Fibroblast of the aortic adventitia (primary cell): ENCODE results near the gene POP5. TPM values are rescaled to one million over a fixed set of nuclear protein-coding genes. Genes with fewer than 3 reads are reported as not detected.

Experiments
- DNase-seq: peaks from one replicate; pipeline ENCODE4 v3.0.0-alpha.2; 2010; ENCODE audit warnings: low read depth
- H3K4me3 ChIP-seq: 2 replicates; pipeline ENCODE4 v1.5.1; 2011; ENCODE audit warnings: low read depth, mild to moderate bottlenecking, control low read depth, low read length, moderate library complexity
- total RNA-seq: library from RNA; depleted of rRNA; stranded (reverse); fragments of >200 nt; gene quantifications from 2 replicates; pipeline ENCODE4 v1.2.3, GENCODE V29; 2012; ENCODE audit warnings: low replicate concordance
- TF ChIP-seq, protein P1 (sequence below): IDR thresholded peaks from 2 replicates; pipeline ENCODE4 v1.5.1; 2011; ENCODE audit warnings: mild to moderate bottlenecking, low read length, control low read depth, inconsistent platforms; ENCODE audit not compliant: insufficient read depth

Gene POP5
- total RNA-seq, 1 donor, result 31.3 TPM

DNA sequence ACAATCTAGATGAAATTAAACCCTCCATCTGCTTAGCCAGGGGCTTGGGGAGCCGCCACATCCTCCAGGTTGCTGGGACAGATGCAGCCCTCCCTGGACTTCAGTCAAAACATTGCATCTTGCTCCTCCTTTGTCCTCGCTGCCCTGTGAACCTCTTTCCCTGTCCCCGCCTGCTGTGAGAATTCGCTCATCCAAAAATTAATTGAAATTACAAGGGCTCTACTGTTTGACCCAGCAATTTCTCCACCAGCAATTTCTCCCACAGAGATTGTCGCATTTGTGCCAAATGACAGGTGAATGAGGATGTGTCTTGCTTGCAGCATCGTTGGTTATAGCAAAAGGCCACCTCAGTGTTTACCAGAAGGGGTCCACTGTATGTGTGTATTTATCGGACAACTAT lies 5.0 kb upstream of the POP5 start:
- H3K4me3 ChIP-seq, result no peak overlapping the region
- TF ChIP-seq, protein P1, sequence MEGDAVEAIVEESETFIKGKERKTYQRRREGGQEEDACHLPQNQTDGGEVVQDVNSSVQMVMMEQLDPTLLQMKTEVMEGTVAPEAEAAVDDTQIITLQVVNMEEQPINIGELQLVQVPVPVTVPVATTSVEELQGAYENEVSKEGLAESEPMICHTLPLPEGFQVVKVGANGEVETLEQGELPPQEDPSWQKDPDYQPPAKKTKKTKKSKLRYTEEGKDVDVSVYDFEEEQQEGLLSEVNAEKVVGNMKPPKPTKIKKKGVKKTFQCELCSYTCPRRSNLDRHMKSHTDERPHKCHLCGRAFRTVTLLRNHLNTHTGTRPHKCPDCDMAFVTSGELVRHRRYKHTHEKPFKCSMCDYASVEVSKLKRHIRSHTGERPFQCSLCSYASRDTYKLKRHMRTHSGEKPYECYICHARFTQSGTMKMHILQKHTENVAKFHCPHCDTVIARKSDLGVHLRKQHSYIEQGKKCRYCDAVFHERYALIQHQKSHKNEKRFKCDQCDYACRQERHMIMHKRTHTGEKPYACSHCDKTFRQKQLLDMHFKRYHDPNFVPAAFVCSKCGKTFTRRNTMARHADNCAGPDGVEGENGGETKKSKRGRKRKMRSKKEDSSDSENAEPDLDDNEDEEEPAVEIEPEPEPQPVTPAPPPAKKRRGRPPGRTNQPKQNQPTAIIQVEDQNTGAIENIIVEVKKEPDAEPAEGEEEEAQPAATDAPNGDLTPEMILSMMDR, result no peak
- no peak for DNase-seq

DNA sequence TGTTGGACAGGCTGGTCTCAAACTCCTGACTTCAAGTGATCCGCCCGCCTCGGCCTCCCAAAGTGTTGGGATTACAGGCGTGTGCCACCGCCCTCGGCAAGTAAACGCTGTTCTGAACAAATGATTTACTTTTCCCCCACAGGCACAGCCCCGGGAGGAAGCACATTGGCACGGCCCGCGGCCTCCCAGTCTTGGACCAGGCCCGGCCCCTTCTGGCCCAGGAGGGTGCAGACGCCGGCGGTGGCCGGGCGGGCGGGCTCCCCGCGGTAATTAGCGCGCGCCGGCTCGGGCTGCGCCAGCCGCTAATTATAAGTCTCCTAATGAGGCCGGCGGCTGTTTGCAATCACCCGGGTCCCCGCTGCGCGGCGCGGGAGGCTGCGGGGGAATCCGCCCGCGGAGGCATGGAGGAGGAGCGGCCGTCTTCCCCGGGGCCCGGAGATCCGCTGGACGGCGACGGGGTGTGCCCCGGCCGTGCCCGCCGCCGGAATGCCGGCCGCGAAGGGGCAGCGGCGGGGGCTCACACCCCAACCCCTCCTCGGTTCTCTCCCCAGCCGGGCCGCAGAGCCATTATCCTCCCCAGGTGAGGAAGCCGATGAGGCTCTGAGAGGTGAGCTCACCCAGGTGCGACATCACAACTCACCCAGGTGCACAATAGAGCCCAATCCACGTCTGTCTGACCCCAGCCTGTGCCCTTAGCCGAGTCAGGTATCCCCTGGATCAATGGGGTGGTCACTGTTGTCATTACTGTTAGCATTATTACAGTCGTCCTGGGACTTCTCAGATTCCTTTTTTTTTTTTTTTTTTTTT lies 3.3 kb upstream of the POP5 start:
- TF ChIP-seq, protein P1, result peak; percentile 41
- H3K4me3 ChIP-seq, result peak overlapping the region; percentile 44
- DNase-seq, result peak; percentile 16

DNA sequence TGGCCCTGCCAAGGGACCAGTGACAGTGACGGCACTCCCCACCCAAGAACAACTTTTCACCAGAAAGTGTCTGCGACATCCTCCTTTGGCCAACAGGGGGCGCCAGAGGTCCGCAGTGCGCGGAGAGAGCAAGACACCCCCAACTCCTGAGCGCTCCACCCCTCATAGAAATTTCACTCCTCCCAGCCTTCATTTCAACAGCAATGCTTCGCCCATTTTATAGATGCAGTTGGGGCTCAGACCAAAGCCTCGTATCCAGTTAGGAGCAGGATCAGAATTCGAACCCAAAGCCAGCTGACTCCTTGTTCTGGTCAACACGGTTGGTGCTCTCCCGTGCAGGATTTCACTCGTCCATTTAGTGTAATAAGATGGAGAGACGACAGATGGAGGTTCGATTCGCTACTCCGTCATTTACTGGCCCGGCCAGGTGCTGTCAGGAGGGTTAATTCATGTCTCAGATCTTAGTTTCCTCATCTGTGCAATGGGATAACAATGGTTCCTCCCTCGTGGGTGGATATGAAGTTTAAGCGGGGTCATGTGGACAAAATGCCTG lies 2.4 kb upstream of the POP5 start:
- DNase-seq, result peak; percentile 74
- TF ChIP-seq, protein P1, result peak; percentile 94
- H3K4me3 ChIP-seq, result no peak overlapping the region

DNA sequence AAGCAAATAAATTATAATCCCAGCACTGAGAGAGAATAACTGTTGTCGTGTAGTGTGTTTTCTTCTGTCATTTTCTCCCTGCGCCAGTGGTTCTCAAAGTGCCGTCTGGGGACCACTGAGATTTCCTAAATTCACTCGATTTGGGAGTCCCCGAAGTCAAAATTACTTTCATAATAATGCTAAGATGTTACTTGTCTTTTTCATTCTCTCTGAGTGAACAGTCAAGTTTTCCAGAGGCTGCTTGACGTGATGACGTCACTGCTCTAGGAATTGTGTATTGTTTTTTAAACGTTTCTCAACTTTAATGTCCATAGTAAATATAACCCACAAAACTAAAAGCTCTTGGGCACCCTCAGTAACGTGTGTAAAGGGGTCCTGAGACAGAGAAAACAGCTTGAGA lies 796 bp upstream of the POP5 start:
- peak; percentile 17 for DNase-seq
- TF ChIP-seq, protein P1, result no peak
- peak overlapping the region; percentile 97 for H3K4me3 ChIP-seq

DNA sequence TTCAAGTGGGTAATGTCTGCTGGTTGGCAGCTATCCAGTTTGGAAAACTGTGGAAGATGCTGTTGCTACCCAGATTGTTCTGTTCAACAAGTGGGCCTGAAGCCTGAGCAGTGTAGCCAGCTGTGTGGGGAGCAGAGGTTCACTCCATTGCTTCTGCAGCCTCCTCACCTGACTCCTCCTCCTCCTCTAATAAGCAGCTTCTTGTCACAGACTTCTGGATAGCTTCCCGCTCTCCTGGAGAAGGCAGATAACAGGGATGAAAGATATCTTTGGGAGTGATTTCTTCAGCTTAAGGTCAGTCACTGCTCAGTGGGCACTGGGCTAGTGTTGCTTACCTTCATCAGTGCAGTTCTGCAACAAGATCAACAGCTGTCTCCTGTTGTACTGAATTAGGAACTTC lies 2.0 kb downstream of the POP5 start:
- TF ChIP-seq, protein P1, result no peak
- H3K4me3 ChIP-seq, result no peak overlapping the region
- no peak for DNase-seq

DNA sequence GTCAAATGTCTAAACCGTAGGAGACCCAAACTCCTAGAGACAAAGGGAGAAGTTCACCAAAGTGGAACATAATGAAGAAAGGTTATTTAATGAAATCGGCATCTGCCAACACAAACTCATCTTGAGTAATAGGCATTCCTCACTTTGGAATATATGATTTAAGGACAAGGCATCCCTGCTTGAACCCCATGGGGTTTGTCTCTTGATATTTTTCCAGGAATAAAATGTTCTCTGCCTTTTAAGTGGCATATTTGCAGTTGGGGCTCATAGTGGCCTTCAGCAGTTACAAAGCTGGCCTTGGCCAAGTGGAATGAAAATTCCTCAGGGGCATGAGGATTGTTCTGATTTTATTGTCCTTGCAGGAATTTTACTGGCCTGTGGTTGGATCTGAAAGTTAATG lies 7.1 kb downstream of the POP5 start:
- no peak overlapping the region for H3K4me3 ChIP-seq
- TF ChIP-seq, protein P1, result no peak
- no peak for DNase-seq
